Activated T-cell treated with anti-CD3 and anti-CD28 coated beads, Interleukin-2, amount 50 U/mL, for 4 hours (primary cell): ENCODE measurements around the gene ATXN10. TPM values are rescaled to one million over a fixed set of nuclear protein-coding genes. Genes with fewer than 3 reads are reported as not detected.

Experiments used
- ATAC-seq, 2 donors: fragments of 200-7000 bp; cut with Tn5 transposase; one replicate each; pipeline ENCODE4 v1.10.0; 2021
- DNase-seq: peaks from one replicate; pipeline ENCODE4 v3.0.0-alpha.2; 2020
- H3K27me3 Mint-ChIP-seq: one replicate; pipeline ENCODE4 v1.8.0; 2021; ENCODE audit warnings: low read depth, mixed read lengths
- H3K36me3 Mint-ChIP-seq: one replicate; pipeline ENCODE4 v1.8.0; 2022; ENCODE audit warnings: mixed read lengths; ENCODE audit not compliant: insufficient read depth
- H3K4me1 Mint-ChIP-seq: one replicate; pipeline ENCODE4 v1.8.0; 2021; ENCODE audit warnings: low read depth, mixed read lengths
- H3K4me3 Mint-ChIP-seq: one replicate; pipeline ENCODE4 v1.8.0; 2021; ENCODE audit warnings: mild to moderate bottlenecking, moderate library complexity, mixed read lengths
- H3K9me3 Mint-ChIP-seq: one replicate; pipeline ENCODE4 v1.8.0; 2021; ENCODE audit warnings: mixed read lengths
- total RNA-seq, 3 donors: library from RNA; stranded (reverse); gene quantifications; one replicate each; pipeline ENCODE4 v1.2.1, GENCODE V29; 2021

Gene ATXN10
- total RNA-seq, 3 donors from 2014 or later: 88.1 to 97.9 (median 90.5) TPM

- H3K36me3 Mint-ChIP-seq: peaks cover 2% of the 10 kb centered on the region
- H3K9me3 Mint-ChIP-seq: no peaks in the 10 kb centered on the region
- no peak for ATAC-seq
- no peak for DNase-seq
- H3K27me3 Mint-ChIP-seq: peaks cover 52% of the 10 kb centered on the region
- peaks cover 11% of the 10 kb centered on the region for H3K4me1 Mint-ChIP-seq
- no peak overlapping the region for H3K4me3 Mint-ChIP-seq
Measured at GRCh38 chr22:45866126-45866645, 194.6 kb downstream of the ATXN10 start.

- peaks cover 52% of the 10 kb centered on the region for H3K27me3 Mint-ChIP-seq
- H3K36me3 Mint-ChIP-seq: peaks cover 2% of the 10 kb centered on the region
- no peak overlapping the region for H3K4me3 Mint-ChIP-seq
- H3K9me3 Mint-ChIP-seq: no peaks in the 10 kb centered on the region
- ATAC-seq: peak in 1 of 2 donors; percentile 12
- no peak for DNase-seq
- peaks cover 11% of the 10 kb centered on the region for H3K4me1 Mint-ChIP-seq
Measured at GRCh38 chr22:45866646-45867117, 195.0 kb downstream of the ATXN10 start.

DNA sequence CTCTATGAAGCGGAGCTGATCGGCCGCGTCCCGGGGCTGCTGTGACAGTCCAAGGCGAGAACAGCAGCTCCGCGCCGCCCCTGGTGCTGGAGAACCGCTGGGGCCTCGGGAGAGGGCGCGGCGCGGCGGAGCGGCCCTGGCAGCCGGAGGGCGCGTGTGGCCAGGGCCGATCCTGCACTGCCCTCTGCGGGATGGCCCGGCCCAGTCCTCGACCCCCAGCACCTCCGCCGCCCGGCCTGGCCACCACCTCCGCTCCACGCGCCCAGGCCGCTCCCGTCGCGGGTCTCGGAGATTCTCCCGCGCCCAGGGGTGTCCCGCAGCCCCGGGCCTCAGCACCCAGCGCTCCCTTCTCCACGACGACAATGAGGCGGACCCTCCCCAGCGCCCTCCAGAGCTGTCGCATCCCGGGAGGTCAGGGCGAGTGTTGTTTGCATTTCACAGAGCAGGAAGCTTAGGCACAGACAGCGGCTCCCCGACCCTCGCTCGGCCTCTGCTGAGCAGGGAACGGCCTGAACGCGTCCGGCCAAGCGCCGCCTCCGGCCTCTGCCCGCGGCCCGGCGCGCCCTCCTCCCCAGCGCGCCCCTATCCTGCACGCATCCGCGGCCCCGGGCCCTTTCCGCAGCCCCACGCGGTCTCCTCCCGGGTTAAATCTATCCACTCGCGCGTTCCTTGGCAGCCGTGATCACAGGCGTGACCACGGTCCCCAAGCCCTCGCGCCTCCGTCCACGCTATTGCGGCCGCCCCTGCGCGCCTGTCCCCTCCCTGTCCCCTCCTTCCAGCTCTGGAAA is 195.7 kb downstream of the ATXN10 start:
- no peak for ATAC-seq
- Mint-ChIP-seq H3K4me1 (peaks cover 11% of the 10 kb centered on the region), H3K4me3 (no peak overlapping the region), H3K36me3 (peaks cover 2% of the 10 kb centered on the region), H3K27me3 (peaks cover 52% of the 10 kb centered on the region), H3K9me3 (no peaks in the 10 kb centered on the region)
- DNase-seq: no peak

GRCh38 chr22:45867906-45868555 is 196.4 kb downstream of the ATXN10 start:
- Mint-ChIP-seq H3K4me3 (no peak overlapping the region), H3K4me1 (peaks cover 11% of the 10 kb centered on the region), H3K27me3 (peaks cover 52% of the 10 kb centered on the region), H3K36me3 (peaks cover 2% of the 10 kb centered on the region), H3K9me3 (peaks cover 4% of the 10 kb centered on the region)
- no peak for ATAC-seq
- DNase-seq: no peak

GRCh38 chr22:45868571-45869339 is 197.1 kb downstream of the ATXN10 start:
- DNase-seq (no peak), ATAC-seq (no peak)
- peaks cover 49% of the 10 kb centered on the region for H3K27me3 Mint-ChIP-seq
- H3K9me3 Mint-ChIP-seq: peaks cover 6% of the 10 kb centered on the region
- peaks cover 2% of the 10 kb centered on the region for H3K36me3 Mint-ChIP-seq
- no peak overlapping the region for H3K4me3 Mint-ChIP-seq
- peaks cover 11% of the 10 kb centered on the region for H3K4me1 Mint-ChIP-seq

- no peak for DNase-seq
- H3K27me3 Mint-ChIP-seq: peaks cover 43% of the 10 kb centered on the region
- no peak for ATAC-seq
Measured at GRCh38 chr22:45869340-45869847, 197.8 kb downstream of the ATXN10 start.

DNA sequence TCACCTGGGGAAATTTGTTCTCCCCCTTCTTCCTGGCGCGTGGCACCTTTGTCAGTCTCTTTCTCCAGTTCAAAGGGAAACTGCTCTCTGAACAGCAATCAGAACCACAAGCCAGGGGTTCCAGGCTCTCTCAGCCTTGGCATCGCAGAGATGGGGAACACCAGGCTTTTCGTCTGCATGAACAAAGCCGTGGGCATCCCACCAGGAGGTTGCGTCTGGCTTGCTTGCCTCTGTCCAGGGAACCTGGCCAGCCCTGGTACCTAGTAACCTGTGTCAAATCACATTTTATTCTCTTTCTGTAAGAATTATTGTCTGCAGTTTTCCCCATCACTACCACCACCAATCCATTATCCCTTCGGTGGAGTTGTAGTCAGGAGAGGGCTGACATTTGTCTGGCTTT is 198.4 kb downstream of the ATXN10 start:
- Mint-ChIP-seq H3K4me3 (no peak overlapping the region), H3K27me3 (peaks cover 36% of the 10 kb centered on the region), H3K9me3 (peaks cover 6% of the 10 kb centered on the region), H3K36me3 (peaks cover 2% of the 10 kb centered on the region), H3K4me1 (no peaks in the 10 kb centered on the region)
- DNase-seq (no peak), ATAC-seq (no peak)

More at GRCh38 chr22:45869340-45869847, 197.8 kb downstream of the ATXN10 start:
- Mint-ChIP-seq H3K9me3 (peaks cover 6% of the 10 kb centered on the region), H3K4me3 (no peak overlapping the region), H3K4me1 (peaks cover 4% of the 10 kb centered on the region), H3K36me3 (peaks cover 2% of the 10 kb centered on the region)

DNA sequence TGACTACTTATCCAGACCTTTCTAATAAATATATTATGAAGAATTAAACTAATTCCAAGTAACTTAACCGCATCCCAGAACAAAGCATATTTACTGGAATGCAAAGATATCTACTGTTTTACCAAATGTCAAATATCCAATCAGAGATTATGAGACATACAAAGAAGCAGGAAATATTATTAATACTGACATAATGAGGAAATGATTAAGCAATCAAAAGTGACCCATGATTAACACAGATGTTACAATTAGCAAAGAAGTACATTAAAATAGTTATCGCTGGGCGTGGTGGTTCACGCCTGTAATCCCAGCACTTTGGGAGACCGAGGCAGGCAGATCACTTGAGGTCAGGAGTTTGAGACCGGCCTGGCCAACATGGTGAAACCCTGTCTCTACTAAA is 200.1 kb downstream of the ATXN10 start:
- no peaks in the 10 kb centered on the region for H3K4me1 Mint-ChIP-seq
- H3K9me3 Mint-ChIP-seq: peaks cover 6% of the 10 kb centered on the region
- H3K36me3 Mint-ChIP-seq: no peaks in the 10 kb centered on the region
- peaks cover 31% of the 10 kb centered on the region for H3K27me3 Mint-ChIP-seq
- no peak for DNase-seq
- no peak for ATAC-seq
- H3K4me3 Mint-ChIP-seq: no peak overlapping the region

- H3K9me3 Mint-ChIP-seq: peaks cover 6% of the 10 kb centered on the region
- ATAC-seq: no peak
- no peaks in the 10 kb centered on the region for H3K36me3 Mint-ChIP-seq
- peaks cover 37% of the 10 kb centered on the region for H3K27me3 Mint-ChIP-seq
- H3K4me1 Mint-ChIP-seq: no peaks in the 10 kb centered on the region
- DNase-seq: no peak
- no peak overlapping the region for H3K4me3 Mint-ChIP-seq
Measured at GRCh38 chr22:45872659-45873263, 201.1 kb downstream of the ATXN10 start.

DNA sequence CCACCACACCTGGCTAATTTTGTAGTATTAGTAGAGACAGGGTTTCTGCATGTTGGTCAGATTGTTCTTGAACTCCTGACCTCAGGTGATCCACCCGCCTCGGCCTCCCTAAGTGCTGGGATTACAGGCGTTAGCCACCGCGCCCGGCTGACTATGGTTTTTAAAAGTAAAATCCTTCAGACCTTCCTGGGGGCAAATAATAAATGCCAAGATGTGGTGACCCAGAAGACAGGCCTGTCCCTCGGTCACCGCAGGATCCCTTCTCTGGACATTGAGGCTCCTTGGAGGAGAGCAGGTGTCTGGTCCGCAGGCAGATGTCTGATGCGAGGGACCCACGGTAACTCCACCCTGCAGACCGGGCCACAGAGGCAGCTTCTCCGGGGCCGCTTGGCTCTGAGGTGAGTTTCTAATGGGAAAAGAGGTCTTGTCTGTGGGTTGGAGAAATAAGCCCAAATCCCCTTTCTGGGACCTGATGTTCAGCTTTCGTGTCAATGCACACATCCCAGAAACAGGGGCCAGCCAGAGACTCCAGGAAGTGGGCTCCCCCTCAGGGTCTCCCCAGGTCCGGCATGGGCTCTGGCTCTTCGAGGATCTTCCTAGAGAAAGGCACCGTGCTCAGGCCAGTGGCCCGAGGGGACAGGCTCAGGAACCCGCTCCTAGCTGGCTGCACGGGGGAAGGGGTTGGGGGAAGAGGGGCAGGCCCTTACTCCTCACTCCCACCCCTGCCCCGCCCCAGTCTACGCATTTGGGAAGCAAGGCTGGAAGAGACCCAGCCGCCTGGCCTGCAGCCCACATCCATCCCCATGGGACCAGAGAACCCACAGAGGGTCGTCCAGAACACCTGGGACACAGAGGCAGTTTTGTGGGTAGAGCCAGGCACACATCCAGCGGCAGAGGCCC is 204.8 kb downstream of the ATXN10 start:
- Mint-ChIP-seq H3K36me3 (no peaks in the 10 kb centered on the region), H3K4me1 (no peaks in the 10 kb centered on the region), H3K27me3 (peaks cover 40% of the 10 kb centered on the region), H3K4me3 (no peak overlapping the region), H3K9me3 (peaks cover 6% of the 10 kb centered on the region)
- DNase-seq: peak; percentile 2
- ATAC-seq: no peak

DNA sequence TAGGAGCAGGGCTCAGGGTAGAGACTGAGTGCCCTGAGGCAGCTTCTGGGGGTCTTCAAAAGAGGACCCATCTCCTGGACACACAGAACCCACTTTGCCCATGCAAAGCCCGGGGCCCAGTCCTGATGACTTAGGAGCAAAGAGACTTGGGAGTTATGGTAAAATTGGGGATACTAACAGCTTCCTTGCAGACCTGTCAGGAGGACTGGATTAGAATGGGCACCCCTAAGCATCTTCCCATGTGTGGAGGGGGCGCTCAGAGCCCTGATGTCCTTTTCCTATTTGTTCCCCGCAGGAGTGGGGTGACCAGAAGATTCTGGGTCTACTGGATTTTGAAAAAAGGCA is 205.4 kb downstream of the ATXN10 start:
- Mint-ChIP-seq H3K4me1 (no peaks in the 10 kb centered on the region), H3K27me3 (peaks cover 46% of the 10 kb centered on the region), H3K36me3 (no peaks in the 10 kb centered on the region), H3K9me3 (peaks cover 6% of the 10 kb centered on the region), H3K4me3 (no peak overlapping the region)
- ATAC-seq: no peak
- DNase-seq: no peak

GRCh38 chr22:45877651-45878050 is 206.0 kb downstream of the ATXN10 start:
- Mint-ChIP-seq H3K27me3 (peaks cover 52% of the 10 kb centered on the region), H3K4me1 (no peaks in the 10 kb centered on the region), H3K36me3 (no peaks in the 10 kb centered on the region), H3K9me3 (peaks cover 6% of the 10 kb centered on the region), H3K4me3 (no peak overlapping the region)
- ATAC-seq (no peak), DNase-seq (peak; percentile 1)
